SK-N-SH treated with all-trans-retinoic acid at 6 μM for 48 hours (cell line): ENCODE data around the gene LRMDA.

Experiments used
- OSR1 ChIP-seq: fragments of 250-450 bp; sonication (Bioruptor Pico); IDR thresholded peaks from 2 replicates; pipeline ENCODE4 v1.8.0; 2022; ENCODE audit warnings: moderate library complexity, mild to moderate bottlenecking, inconsistent platforms
- PATZ1 ChIP-seq: fragments of 250-450 bp; sonication (Bioruptor Pico); IDR thresholded peaks from 2 replicates; pipeline ENCODE4 v1.8.0; 2020; ENCODE audit warnings: mild to moderate bottlenecking, moderate library complexity, borderline replicate concordance
- TOX ChIP-seq: fragments of 250-450 bp; sonication (Bioruptor Pico); IDR thresholded peaks from 2 replicates; pipeline ENCODE4 v1.8.0; 2021; ENCODE audit warnings: mild to moderate bottlenecking, moderate library complexity, borderline replicate concordance

- TF ChIP-seq TOX (no peak), PATZ1 (no peak), OSR1 (CRISPR knock-in tag) (no peak)
Observed at GRCh38 chr10:76319661-76320060, 888.2 kb downstream of the LRMDA start.
